H1 (cell line): ENCODE measurements around the gene JUP. TPM values are rescaled to one million over a fixed set of nuclear protein-coding genes. Genes with fewer than 3 reads are reported as not detected.
A peak's percentile ranks its signal among the peaks of the same experiment; 100 is the strongest.

Source experiments
- CEBPB ChIP-seq: IDR thresholded peaks from 2 replicates; pipeline ENCODE4 v1.6.1; 2012; ENCODE audit warnings: low read depth, low read length
- CREB1 ChIP-seq: IDR thresholded peaks from 2 replicates; pipeline ENCODE4 v1.6.1; 2012; ENCODE audit warnings: inconsistent platforms
- CTBP2 ChIP-seq: IDR thresholded peaks from 2 replicates; pipeline ENCODE4 v1.7.0; 2011; ENCODE audit warnings: borderline replicate concordance, mild to moderate bottlenecking, moderate library complexity, mixed read lengths, low read length; ENCODE audit not compliant: insufficient read depth, insufficient read length
- EP300 ChIP-seq, 2 experiments: IDR thresholded peaks; 1 replicate in 1 of 2; 2 replicates in 1 of 2; pipeline ENCODE4 v1.6.1; 2011 to 2012; ENCODE audit warnings: low read depth in 2 of 2, low read length in 2 of 2, mild to moderate bottlenecking in 2 of 2, borderline replicate concordance in 1 of 2, inconsistent platforms in 1 of 2, moderate library complexity in 1 of 2
- GABPA ChIP-seq: IDR thresholded peaks from 2 replicates; pipeline ENCODE4 v1.6.1; 2011; ENCODE audit warnings: mild to moderate bottlenecking, low read length, moderate library complexity, borderline replicate concordance; ENCODE audit not compliant: insufficient read depth
- PHF8 ChIP-seq: fragments of 200-600 bp; sonication (generic); conservative IDR thresholded peaks from 2 replicates; pipeline ENCODE4 v1.7.1; 2012; ENCODE audit warnings: low read depth, mild to moderate bottlenecking, inconsistent platforms, low read length, moderate library complexity
- RAD21 ChIP-seq, 2 experiments: IDR thresholded peaks in 1 of 2; conservative IDR thresholded peaks in 1 of 2; 2 replicates each; pipeline ENCODE4 v1.6.1; 2011; ENCODE audit warnings: low read depth in 2 of 2, low read length in 2 of 2, improper control_type of control experiment in 1 of 2, inconsistent platforms in 1 of 2, mild to moderate bottlenecking in 1 of 2, moderate library complexity in 1 of 2
- RXRA ChIP-seq: IDR thresholded peaks from 2 replicates; pipeline ENCODE4 v1.6.1; 2011; ENCODE audit warnings: low read depth, mild to moderate bottlenecking, low read length, moderate library complexity; ENCODE audit not compliant: insufficient read depth
- SIN3A ChIP-seq, 2 experiments: IDR thresholded peaks in 1 of 2; conservative IDR thresholded peaks in 1 of 2; 2 replicates each; pipeline ENCODE4 v1.6.1; 2011 to 2012; ENCODE audit warnings: low read length in 2 of 2, improper control_type of control experiment in 1 of 2, low read depth in 1 of 2, mild to moderate bottlenecking in 1 of 2
- SP4 ChIP-seq: IDR thresholded peaks from 2 replicates; pipeline ENCODE4 v1.6.1; 2012; ENCODE audit warnings: low read length, inconsistent platforms
- SUZ12 ChIP-seq: fragments of 200-600 bp; sonication (generic); IDR thresholded peaks from 2 replicates; pipeline ENCODE4 v1.6.1; 2012; ENCODE audit warnings: mild to moderate bottlenecking, inconsistent platforms, low read length, moderate library complexity, mixed read lengths
- USF2 ChIP-seq: IDR thresholded peaks from 2 replicates; pipeline ENCODE4 v1.6.1; 2011; ENCODE audit warnings: low read length, improper control_type of control experiment
- YY1 ChIP-seq: IDR thresholded peaks from 2 replicates; pipeline ENCODE4 v1.6.1; 2011; ENCODE audit warnings: low read depth, mild to moderate bottlenecking, low read length
- polyA plus RNA-seq, 7 experiments: library from polyadenylated mRNA; depleted of rRNA in 3 of 7; stranded (reverse) in 5 of 7; unstranded in 2 of 7; fragments of >200 nt in 5 of 7; fragments of 200-250 nt in 2 of 7; gene quantifications; 1 replicate in 5 of 7; 2 replicates in 1 of 7; 4 replicates in 1 of 7; pipeline versions ENCODE4 v1.2.1 to v1.2.3, GENCODE V29; 2011 to 2013; ENCODE audit warnings: missing spikeins in 2 of 7, mixed read lengths in 2 of 7
- total RNA-seq: library from RNA; stranded (reverse); fragmentation: NEBNext Ultra II Directional; extraction: Animal tissue kit (Norgen Biotek cat#: 25700); gene quantifications from 2 replicates; pipeline ENCODE4 v1.2.1, GENCODE V29; 2021
- TF ChIP-seq, protein P1 (sequence below), 3 experiments: IDR thresholded peaks; 1 replicate in 2 of 3; 2 replicates in 1 of 3; pipeline versions ENCODE4 v1.5.1 to v1.6.1; 2011; ENCODE audit warnings: low read length in 3 of 3, mild to moderate bottlenecking in 3 of 3, inconsistent platforms in 2 of 3, low read depth in 1 of 3, moderate library complexity in 1 of 3; ENCODE audit not compliant: insufficient read depth in 1 of 3; ENCODE audit errors: control extremely low read depth in 1 of 3
- TF ChIP-seq, protein P2 (sequence below): IDR thresholded peaks from 2 replicates; pipeline ENCODE4 v1.6.1; 2011; ENCODE audit warnings: low read depth, mild to moderate bottlenecking, low read length; ENCODE audit not compliant: insufficient read depth
- TF ChIP-seq, protein P3 (sequence below): IDR thresholded peaks from 2 replicates; pipeline ENCODE4 v1.6.1; 2012; ENCODE audit warnings: inconsistent platforms

The JUP gene
- total and polyA plus RNA-seq, 2 of the 8 experiments (the other 6 are each of a cell fraction or from before 2014, with no cell fraction given), result 62.8 to 102 TPM

- TF ChIP-seq, protein P1, sequence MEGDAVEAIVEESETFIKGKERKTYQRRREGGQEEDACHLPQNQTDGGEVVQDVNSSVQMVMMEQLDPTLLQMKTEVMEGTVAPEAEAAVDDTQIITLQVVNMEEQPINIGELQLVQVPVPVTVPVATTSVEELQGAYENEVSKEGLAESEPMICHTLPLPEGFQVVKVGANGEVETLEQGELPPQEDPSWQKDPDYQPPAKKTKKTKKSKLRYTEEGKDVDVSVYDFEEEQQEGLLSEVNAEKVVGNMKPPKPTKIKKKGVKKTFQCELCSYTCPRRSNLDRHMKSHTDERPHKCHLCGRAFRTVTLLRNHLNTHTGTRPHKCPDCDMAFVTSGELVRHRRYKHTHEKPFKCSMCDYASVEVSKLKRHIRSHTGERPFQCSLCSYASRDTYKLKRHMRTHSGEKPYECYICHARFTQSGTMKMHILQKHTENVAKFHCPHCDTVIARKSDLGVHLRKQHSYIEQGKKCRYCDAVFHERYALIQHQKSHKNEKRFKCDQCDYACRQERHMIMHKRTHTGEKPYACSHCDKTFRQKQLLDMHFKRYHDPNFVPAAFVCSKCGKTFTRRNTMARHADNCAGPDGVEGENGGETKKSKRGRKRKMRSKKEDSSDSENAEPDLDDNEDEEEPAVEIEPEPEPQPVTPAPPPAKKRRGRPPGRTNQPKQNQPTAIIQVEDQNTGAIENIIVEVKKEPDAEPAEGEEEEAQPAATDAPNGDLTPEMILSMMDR (IDR thresholded peaks at IDR 0.05; ENCODE audit: control extremely low read depth in 1 of 3, insufficient read depth in 1 of 3, low read depth in 1 of 3, low read length in 3 of 3), result peak; percentile 97 to 99 (median 98)
- no peak for TF ChIP-seq CREB1
- no peak for TF ChIP-seq CTBP2
- peak; percentile 54; the same call in 1 of the 2 replicates for TF ChIP-seq SP4
- TF ChIP-seq PHF8, result no peak
- TF ChIP-seq YY1, result peak; percentile 94
- TF ChIP-seq RAD21 (IDR thresholded peaks at IDR 0.05 in 1 of 2, conservative IDR thresholded peaks at IDR 0.05 in 1 of 2; ENCODE audit: low read depth in 2 of 2, low read length in 2 of 2), result peak; percentile 99 to 100
- peak; percentile 50 for TF ChIP-seq USF2
- no peak; the same call in 1 of the 2 replicates for TF ChIP-seq GABPA
- TF ChIP-seq SIN3A (conservative IDR thresholded peaks at IDR 0.05 in 1 of 2, IDR thresholded peaks at IDR 0.05 in 1 of 2; ENCODE audit: low read depth in 1 of 2, low read length in 2 of 2), result peak in 1 of 2 experiments; percentile 87; a peak in 2 of 4 replicates
- TF ChIP-seq, protein P2, sequence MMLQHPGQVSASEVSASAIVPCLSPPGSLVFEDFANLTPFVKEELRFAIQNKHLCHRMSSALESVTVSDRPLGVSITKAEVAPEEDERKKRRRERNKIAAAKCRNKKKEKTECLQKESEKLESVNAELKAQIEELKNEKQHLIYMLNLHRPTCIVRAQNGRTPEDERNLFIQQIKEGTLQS, result peak; percentile 60
- TF ChIP-seq EP300 (IDR thresholded peaks at IDR 0.05; ENCODE audit: borderline replicate concordance in 1 of 2, low read depth in 2 of 2, low read length in 2 of 2), result 0 out of 3 replicates have a peak, but pooled peaks of 1 of the 2 experiments have one; percentile 34
- TF ChIP-seq, protein P3, sequence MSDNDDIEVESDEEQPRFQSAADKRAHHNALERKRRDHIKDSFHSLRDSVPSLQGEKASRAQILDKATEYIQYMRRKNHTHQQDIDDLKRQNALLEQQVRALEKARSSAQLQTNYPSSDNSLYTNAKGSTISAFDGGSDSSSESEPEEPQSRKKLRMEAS, result peak; percentile 99
- no peak for TF ChIP-seq CEBPB
- TF ChIP-seq RXRA, result no peak
- no peak for TF ChIP-seq SUZ12
Measured at GRCh38 chr17:41738077-41738800, 48.3 kb downstream of the JUP start (continued).
